Esophagus mucosa (tissue), 1 donor: ENCODE results near the gene IDH3G. TPM values are rescaled to one million over a fixed set of nuclear protein-coding genes. Genes with fewer than 3 reads are reported as not detected.

Source experiments
- ATAC-seq: fragments of 200-7000 bp; cut with Tn5 transposase; one replicate; pipeline ENCODE4 v1.9.1; 2020
- total RNA-seq: library from RNA; stranded (reverse); gene quantifications from one replicate; pipeline ENCODE4 v1.2.4, GENCODE V29; 2023
- donor health status: DM: yes; HTN: yes; CAD: no.

IDH3G gene
- total RNA-seq, 1 donor from 2014 or later, result 32.6 TPM

DNA sequence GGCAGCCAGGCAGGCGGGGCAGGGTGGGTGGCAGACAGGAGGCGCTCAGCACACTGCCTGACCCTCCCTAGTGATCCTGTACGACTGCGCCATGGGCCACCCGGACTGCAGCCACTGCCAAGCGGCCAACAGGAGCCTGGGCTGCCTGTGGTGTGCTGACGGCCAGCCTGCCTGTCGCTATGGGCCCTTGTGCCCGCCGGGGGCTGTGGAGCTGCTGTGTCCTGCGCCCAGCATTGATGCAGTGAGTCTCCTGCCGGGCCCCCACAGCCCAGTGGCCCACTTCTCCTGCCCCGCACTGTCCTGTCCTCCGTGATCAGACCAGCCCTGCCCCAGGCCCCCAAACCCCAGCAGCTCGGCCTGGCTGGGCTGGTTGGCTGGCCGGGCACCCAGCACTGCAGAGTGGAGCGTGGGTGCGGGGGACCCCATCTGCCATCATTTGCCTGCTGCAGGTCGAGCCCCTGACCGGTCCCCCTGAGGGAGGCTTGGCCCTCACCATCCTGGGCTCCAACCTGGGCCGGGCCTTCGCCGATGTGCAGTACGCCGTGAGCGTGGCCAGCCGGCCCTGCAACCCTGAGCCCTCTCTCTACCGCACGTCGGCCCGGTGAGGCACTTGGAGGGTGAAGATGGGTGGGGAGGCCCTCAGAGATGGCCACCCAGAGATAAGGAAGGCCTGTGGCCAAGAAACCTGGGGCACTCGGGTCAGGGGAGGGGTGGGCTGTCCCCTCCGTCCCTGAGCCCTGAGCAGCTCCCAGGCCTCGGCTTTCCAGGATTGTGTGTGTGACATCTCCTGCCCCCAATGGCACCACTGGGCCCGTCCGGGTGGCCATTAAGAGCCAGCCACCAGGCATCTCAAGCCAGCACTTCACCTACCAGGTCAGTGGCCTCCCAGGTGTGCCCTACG is 22.5 kb downstream of the IDH3G start:
- no peak for ATAC-seq

DNA sequence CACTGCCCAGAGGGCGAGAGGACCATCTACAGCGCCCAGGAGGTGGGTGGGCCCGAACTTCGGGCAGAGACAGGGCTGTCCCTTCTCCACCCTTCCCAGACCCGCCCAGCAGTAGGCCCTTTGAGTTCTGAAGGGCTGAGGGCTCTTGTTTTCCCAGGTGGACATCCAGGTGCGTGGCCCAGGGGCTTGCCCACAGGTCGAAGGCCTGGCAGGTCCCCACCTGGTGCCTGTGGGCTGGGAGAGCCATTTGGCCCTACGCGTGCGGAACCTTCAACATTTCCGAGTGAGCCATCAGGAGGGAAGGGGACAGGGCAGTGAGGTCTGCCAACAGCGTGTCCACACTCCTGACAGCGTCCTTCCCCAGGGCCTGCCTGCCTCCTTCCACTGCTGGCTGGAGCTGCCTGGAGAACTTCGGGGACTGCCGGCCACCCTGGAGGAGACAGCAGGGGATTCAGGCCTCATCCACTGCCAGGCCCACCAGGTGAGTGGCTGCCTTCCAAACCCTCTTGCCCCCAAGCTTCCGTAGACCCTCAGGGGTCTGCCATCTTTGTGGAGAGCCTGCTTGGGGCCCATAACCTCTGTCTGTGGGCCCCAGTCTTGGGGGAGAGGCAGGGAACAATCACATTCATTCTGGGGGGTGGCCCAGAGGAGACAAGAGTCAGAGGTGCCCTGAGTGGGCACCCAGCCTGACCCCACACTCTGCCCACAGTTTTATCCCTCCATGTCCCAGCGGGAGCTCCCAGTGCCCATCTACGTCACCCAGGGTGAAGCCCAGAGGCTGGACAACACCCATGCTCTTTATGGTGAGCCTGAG is 23.4 kb downstream of the IDH3G start:
- ATAC-seq, result no peak

DNA sequence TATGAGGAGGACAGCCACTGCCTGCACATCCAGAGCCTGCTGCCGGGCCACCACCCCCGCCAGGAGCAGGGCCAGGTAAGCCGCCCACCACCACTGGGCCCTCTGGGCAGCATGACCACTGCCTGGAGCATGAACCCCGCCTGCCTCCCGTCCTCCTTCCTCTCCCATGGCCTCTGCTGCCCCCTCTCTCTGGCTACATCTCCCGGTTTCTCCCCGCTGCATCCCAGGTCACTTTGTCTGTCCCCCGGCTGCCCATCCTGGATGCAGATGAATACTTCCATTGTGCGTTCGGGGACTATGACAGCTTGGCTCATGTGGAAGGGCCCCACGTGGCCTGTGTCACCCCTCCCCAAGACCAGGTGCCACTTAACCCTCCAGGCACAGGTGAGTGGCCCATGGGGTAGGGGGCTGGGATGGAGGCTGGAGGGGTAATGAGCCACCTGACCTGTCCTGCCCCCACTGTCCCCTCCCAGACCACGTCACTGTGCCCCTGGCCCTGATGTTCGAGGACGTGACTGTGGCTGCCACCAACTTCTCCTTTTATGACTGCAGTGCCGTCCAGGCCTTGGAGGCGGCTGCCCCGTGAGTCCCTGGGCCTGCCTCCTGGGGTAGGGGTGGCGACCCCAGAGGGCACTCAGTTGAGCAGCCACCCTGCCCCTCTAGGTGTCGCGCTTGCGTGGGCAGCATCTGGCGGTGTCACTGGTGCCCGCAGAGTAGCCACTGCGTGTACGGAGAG is 24.1 kb downstream of the IDH3G start:
- ATAC-seq, result no peak

DNA sequence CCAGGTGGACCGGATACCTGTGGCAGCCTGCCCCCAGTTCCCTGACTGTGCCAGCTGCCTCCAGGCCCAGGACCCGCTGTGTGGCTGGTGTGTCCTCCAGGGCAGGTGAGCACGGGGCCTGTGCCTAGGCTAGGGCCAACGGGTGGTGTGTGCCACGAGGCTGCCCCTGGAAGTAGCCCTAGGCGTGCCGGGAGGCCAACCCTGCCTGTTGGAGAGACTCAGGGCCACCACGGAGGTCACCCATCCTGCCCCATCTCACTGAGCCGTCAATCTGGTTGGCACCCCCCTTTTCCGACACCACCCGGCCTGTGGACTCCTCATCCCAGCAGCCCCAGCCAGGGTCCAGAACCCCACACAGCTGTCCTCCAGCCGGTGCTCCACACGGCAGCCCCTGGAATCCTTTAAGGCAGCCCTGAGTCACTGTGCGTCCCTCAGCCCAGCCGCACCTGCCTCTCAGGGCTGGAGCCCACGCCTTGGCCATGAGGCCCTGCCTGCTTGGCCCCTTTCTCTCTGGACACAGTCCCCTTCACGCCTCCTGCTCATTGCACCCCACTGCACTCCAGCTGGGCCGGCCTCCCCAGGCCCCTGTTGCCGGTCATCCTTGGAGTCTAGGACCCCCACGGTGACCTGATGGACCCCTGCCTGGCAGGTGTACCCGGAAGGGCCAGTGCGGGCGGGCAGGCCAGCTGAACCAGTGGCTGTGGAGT is 24.9 kb downstream of the IDH3G start:
- ATAC-seq, result no peak

DNA sequence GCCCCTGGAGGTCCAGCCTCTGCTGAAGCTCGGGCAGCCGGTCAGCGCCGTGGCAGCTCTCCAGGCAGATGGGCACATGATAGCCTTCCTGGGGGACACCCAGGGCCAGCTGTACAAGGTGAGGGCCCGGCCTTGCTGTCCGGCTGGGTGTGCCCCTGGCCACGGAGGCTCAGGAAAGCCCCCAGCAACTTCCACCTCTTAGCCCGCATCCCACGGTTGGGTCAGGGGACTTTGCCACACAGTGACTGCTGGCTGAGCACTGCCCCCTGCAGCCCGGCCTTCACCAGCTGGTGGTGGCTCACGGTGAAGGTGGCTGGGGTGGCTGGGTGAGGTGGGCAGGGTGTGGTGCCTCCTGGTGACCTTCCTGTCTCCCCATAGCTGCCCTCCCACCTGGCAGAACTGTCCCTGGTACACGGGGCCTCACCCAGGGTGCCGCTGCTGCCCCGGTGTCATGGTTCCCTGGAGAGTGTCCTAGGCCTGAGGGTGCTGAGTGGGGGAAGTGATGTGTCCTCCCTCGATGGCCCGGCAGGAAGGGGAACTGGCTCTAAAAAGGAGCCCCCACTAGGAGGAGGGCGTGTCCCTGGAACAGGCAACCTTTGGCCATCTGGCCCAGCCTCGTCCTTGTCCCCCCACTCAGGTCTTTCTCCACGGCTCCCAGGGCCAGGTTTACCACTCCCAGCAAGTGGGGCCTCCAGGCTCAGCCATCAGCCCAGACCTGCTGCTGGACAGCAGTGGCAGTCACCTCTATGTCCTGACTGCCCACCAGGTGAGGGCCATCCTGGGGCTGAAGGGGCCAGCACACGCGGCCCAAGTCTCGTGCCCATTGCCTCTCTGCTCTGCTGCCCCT is 25.6 kb downstream of the IDH3G start:
- no peak for ATAC-seq

DNA sequence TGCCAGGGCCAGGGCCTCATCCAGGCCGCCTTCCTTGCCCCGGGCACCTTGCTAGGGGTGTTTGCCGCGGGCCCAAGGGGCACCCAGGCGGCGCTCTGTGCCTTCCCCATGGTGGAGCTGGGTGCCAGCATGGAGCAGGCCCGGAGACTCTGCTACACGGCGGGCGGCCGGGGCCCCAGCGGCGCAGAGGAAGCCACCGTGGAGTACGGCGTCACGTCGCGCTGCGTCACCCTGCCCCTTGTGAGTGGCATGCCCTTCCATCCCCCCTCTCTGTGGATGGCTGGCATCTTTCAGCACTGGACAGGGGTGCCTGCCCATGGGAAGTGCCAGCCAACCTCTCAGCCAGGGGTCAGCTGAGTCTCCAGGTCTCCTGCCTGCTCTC is 26.5 kb downstream of the IDH3G start:
- no peak for ATAC-seq

DNA sequence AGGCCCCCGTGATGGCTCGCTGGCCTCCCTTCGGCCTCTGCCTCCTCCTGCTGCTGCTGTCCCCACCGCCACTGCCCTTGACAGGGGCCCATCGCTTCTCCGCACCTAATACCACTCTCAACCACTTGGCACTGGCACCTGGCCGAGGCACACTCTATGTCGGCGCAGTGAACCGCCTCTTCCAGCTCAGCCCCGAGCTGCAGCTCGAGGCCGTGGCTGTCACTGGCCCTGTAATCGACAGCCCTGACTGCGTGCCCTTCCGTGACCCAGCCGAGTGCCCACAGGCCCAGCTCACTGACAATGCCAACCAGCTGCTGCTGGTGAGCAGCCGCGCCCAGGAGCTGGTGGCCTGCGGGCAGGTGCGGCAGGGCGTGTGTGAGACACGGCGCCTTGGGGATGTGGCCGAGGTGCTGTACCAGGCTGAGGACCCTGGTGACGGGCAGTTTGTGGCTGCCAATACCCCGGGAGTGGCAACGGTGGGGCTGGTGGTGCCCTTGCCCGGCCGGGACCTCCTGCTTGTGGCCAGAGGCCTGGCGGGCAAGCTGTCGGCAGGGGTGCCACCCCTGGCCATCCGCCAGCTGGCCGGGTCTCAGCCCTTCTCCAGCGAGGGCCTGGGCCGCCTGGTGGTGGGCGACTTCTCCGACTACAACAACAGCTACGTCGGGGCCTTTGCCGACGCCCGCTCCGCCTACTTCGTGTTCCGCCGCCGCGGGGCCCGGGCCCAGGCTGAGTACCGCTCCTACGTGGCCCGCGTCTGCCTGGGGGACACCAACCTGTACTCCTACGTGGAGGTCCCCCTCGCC is 27.1 kb downstream of the IDH3G start:
- ATAC-seq, result peak; percentile 3

DNA sequence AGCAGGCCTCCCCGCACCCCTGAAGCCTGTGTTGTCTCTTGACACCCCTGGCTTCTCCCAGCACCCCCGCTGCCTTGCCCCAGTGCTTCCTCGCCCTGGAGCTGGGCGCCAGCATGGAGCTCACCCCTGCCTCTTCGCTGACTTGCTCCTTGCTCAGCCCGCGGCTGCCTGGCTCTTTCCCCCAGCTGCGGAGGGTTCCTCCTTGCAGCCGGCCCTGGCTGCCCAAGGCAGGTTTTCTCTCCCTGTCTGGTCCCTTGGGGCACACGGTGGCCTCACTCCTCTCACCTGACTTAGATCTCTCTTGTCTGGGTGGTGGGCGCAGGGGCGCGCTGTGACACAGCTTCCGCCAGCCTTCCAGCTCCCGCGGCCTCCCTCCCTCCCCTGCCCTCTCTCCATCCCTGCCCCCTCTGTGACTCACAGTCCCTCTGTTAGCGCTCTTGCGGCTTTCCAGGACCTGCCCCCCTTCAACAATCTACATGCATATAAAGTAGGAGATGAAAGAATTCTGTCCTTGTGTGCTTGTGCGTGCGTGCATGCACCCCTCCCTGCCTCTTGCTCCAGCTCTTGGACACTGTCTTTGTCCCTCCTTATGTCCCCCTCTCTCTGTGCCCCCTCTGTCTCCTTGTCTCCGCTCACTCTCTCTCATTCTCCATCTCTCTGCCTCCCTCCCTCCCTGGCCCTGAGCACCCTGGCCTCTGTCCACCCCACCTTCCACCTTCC is 27.9 kb downstream of the IDH3G start:
- peak; percentile 26 for ATAC-seq

DNA sequence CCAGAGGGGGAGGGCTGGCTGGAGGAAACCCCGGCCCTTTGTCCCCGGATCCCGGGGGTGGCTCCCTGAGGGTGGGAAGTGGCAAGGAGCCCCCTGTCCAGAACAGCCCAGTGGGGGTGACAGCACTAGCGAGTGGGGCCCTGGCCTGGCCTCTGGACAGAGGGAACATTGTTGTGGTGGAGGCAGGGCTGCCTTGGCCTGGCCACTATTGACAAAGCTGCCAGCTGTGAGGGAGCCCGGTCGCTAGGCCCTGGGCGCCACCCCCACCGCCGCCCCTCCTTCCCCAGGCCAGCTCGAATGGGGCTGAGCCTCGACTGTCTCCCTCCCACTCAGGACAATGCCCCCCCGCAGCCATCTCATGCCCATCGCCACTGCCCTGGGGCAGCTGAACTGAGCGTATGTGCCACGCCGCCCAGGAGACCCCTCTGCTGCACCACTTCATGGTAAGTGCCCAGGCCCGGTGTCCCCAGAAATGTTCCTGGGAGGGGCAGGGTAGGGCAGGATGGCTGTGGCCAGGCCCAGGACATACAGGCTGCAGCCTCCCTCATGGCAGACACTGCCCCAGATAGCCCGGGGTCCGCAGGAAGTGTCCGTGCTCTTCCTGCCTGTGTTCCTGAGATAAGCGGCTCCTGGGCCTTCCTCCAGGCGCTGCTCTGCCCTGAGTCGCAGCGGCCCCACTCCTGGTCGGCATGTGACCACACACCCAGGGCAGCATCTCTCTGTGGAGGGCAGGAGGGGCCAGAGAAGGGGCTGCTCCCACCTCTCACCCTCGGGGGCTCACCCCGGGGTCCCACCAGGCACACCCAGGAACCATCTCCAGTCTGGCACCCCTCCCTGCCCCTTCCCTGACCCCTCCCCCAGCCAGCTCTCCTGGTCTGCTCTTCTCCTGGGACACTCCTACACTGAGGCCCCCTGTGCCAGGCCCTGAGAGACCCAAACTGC is 28.8 kb downstream of the IDH3G start:
- no peak for ATAC-seq

DNA sequence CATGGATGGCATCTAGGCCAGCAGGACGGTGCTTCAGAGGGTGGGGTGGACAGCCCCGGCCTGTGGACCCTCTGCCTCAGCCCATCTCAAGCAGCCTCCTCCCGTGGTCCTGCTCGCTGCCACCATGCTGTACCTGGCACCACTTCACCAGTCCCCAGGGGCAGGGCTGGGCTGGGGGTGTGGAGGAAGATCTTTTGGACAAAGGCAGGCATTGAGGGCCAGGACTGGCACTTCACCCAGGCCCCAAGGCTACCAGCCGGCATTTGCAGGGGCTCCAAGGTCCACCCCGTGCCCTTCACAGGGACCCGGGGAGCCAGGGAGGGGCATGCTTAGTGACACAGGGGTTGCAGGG is 29.4 kb downstream of the IDH3G start:
- no peak for ATAC-seq

DNA sequence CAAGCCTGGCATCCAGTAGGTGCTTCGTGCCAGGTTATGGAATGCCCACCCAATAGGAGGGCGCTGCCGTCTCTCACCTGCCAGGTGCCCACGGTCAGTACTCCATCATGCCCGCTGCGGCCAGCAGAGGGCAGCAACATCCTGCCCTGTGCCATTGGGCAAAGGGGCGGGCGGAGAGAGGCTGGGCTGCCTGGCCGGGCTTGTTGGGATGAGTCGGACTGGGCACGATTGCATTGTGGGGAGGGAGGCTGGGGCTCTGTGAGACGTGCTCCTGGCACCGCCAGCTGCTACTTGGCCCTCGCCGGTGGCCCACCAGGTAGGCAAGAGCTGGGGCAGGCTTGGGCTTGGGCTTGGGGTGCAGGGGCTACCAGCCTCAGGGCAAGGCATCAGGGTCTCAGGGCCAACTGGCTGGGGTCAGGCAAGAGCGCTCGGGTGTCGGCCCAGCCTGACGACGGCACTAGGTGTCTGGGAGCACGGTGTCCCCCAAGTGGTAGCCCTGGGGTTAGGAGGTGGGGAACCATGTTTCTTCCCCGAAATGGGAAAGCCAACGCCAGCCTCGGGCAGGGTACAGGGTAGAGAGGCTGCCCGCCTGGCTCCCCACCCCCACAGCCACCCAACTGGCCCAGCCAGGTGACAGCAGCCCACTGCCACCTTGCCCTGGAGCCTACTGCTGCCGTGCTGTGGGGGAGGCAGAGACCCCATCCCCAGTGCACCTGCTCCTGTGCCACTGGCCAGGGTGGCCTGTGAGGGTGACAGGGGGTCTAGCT is 30.0 kb downstream of the IDH3G start, which contains the start of gene PLXNB3:
Gene PLXNB3, plus strand, starts transcription at position 261 of the 767 bp plus-strand sequence. CDS start 1,287 bp downstream, outside the sequence.
- peak; percentile 88 for ATAC-seq

DNA sequence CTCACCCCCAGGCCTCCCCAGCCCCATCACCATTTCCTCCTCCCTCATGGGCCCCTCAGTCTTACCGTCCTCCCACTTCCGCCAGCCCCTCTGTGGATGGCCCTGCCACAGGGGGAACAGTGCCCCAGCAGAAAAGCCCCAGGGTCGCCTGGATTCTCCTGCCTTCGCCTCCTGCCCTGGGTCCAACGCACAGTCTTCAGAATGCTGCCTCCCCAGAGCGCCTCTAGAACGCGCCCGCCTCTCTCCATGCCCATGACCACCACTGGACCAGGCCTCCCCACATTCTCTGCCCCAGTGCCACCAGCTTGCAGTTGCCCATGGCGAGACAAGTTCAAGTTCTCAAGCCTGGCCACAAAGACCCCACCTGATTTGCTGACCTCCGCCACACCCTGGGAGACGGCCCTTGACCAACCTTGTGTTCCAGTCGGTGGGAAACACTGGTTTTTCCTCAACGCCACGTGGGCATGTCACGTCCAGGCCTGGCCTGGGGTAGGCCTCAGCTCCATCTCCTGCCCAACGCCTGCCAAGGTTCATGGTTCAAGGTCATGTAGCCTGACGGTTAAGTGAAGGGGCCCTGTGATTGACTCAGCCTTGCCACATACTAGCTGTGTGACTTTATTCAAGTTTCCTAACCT is 30.8 kb downstream of the IDH3G start:
- ATAC-seq, result no peak

DNA sequence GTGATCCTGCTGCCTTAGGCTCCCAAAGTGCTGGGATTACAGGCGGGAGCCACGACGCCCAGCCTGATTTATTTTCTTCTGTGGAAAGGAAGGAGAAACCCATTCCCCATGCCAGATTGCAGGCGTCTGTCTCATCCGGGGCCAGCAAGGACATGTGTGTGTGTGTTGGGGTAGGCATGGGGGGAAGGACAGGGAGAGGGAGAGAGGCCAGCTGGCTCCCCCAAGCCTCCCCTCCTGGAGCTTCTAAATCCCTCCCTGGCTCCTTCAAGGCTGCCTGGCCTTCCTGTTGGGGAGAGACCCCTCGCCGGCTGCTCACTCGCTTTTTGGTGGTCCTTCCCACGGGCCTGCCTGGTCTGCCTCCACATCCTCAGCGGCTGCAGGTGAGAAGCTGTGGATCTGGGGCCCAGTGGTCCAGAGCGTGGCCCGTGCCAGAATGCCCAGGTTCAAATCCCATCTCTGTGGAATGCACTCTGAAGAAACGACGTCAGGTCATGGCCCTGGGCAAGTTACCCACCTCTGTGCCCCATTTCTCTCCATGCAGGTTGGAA is 31.5 kb downstream of the IDH3G start:
- no peak for ATAC-seq

DNA sequence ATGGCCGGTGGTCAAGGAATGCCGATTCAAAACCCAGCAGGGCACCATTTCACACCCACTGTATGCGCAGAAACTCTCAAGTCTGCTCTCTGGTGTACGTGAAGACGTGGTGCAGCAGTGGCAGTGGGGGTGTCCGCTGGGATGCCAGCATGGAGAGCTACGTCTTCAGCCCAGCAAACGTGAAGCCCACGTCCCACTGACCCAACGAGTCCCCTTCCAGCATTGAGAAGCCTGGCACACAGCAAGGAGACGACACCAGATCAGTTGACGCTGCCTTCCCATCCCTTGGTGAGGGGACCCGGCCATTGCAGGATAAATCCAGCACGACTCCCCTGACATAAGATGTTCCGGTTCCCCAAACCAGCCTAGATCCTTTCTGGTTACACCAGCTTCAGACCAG is 32.3 kb downstream of the IDH3G start:
- ATAC-seq, result no peak

DNA sequence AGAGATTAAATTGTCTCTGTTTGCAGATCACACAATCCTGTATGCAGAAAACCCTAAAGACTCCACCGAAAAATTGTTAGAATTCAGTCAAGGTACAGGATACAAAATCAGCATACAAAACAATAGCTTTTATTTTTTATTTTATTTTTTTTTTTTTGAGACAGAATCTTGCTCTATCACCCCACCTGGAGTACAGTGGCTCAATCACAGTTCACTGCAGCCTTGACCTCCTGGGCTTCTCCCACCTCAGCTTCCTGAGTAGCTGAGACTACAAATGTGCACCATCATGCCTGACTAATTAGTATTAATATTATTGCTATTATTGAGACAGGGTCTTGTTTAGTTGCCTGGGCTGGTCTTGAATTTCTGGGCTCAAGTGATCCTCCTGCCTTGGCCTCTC is 39.0 kb downstream of the IDH3G start:
- ATAC-seq, result no peak

DNA sequence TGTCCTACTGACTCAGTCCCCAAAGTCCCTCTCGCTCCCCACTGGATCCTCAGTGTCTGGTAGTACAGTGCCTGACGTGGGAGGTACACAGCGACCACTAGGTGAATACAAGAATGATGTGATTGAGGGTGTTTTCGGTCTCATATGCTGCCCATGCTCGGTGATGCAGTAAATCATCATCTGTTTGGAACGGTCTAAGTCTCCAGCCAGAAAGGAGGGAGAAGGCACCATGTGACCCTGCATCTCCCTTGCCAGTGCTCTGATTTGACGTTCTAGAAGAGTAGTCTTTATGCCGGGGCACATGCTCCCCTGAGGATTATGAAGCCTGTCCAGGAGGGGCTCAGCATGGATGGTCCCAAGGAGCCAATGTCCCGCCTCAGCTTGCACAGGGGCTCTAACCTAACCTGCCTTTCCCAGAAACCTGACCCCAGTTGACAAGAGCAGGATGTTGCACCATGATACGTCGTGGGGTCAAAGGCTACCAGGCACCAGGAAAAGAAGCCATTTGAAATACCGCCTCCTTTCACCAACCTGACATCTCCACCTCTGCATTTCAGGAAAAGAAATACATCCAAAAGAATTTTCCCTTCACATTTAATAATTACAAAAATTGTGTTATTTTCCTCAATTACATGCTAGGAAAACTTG is 43.9 kb downstream of the IDH3G start:
- ATAC-seq, result no peak
